ENCODE data around the gene SLC22A13. TPM values are rescaled to one million over a fixed set of nuclear protein-coding genes. Genes with fewer than 3 reads are reported as not detected.

Gene SLC22A13
- 0.45 TPM in 1 of 2 replicates, not detected in the other for total RNA-seq (ENCODE audit: low replicate concordance)

DNA sequence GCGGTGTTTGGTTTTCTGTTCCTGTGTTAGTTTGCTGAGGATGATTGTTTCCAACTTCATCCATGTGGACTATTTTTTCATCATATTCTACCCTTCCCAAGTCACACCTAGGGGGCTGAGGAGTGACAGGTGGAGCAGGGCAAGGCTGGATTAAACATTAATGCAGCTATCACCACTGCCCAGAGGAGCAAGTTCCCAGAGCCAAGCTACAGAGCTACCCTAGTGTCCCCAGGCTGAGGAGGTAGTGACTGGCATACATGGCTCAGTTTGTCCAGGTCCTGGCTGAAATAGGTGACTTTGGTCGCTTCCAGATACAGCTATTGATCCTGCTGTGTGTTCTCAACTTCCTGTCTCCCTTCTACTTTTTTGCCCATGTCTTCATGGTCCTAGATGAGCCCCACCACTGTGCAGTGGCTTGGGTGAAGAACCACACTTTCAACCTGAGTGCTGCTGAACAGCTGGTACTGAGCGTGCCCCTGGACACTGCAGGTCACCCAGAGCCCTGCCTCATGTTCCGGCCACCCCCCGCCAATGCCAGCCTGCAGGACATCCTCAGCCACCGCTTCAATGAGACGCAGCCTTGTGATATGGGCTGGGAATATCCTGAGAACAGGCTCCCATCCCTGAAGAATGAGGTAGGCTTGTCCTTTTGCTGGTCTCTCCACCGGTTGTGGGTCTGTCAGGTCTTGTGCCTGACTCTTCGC is at the start of gene SLC22A13:
SLC22A13 (plus strand) TSS at position 209 of the 704 bp plus-strand sequence; CDS start at position 258, 49 bp downstream.
- TF ChIP-seq CTCF (IDR thresholded peaks at IDR 0.05; ENCODE audit: insufficient read depth, low read length): no peak
- H3K4me3 ChIP-seq (ENCODE audit: low read depth, low read length): no peak within 1 kb of the TSS
- no peak for DNase-seq (ENCODE audit: low read depth)

GRCh38 chr3:38219609-38220197 is 45.9 kb upstream of the SLC22A13 start:
- TF ChIP-seq CTCF (IDR thresholded peaks at IDR 0.05; ENCODE audit: insufficient read depth, low read length): no peak
- DNase-seq (ENCODE audit: low read depth): no peak
- no peak overlapping the region for H3K4me3 ChIP-seq (ENCODE audit: low read depth, low read length)

DNA sequence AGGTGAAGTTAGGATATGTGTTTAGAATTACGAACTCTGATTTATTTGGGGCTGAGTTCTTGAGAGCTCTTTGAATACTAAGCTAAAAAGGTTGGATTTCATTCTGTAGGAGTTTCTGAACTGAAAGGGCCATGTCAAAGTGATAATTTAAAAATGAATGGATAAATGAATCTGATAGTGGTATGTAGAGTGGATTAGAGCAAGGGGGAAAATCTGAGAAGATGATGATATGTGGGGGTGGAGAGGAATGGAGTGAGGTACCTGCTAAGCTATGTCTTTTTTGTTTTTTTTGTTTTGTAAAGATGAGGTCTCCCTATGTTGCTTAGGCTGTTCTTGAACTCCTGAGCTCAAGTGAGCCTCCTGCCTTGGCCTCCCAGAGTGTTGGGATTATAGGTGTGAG is 44.6 kb upstream of the SLC22A13 start:
- TF ChIP-seq CTCF (IDR thresholded peaks at IDR 0.05; ENCODE audit: insufficient read depth, low read length): no peak
- H3K4me3 ChIP-seq (ENCODE audit: low read depth, low read length): no peak overlapping the region
- no peak for DNase-seq (ENCODE audit: low read depth)

- H3K4me3 ChIP-seq (ENCODE audit: low read depth, low read length): no peak overlapping the region
- DNase-seq (ENCODE audit: low read depth): no peak
- no peak for TF ChIP-seq CTCF (IDR thresholded peaks at IDR 0.05; ENCODE audit: insufficient read depth, low read length)
These were observed 43.5 kb upstream of the SLC22A13 start for GRCh38 chr3:38222032-38222634.

DNA sequence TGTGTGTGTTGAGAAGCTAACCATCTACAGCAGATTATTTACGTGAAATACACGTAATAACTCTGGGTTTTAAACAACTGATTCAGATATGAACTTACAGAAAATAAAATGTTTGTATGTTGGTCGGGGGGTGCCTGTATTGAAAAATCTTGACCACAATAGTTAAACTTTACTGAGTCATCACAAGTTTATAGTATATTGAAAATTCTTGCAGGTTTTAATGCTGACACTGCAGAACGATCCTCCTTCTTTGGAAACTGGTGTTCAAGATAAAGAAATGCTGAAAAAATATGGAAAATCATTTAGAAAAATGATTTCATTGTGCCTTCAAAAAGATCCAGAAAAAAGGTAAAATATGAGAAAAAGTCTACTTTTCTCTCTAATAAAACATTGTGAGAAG is 41.3 kb upstream of the SLC22A13 start:
- DNase-seq (ENCODE audit: low read depth): no peak
- no peak overlapping the region for H3K4me3 ChIP-seq (ENCODE audit: low read depth, low read length)
- no peak for TF ChIP-seq CTCF (IDR thresholded peaks at IDR 0.05; ENCODE audit: insufficient read depth, low read length)

GRCh38 chr3:38226273-38226672 is 39.3 kb upstream of the SLC22A13 start:
- no peak for TF ChIP-seq CTCF (IDR thresholded peaks at IDR 0.05; ENCODE audit: insufficient read depth, low read length)
- no peak overlapping the region for H3K4me3 ChIP-seq (ENCODE audit: low read depth, low read length)
- peak; percentile 36 for DNase-seq (ENCODE audit: low read depth)

Data from fibroblast of the aortic adventitia (primary cell).